H9 (cell line): ENCODE data around the gene METTL16. TPM values are rescaled to one million over a fixed set of nuclear protein-coding genes. Genes with fewer than 3 reads are reported as not detected.

Experiments used
- DNase-seq: peaks from one replicate; pipeline ENCODE4 v3.0.0-alpha.2; 2017
- H2AFZ ChIP-seq: one replicate; pipeline ENCODE4 v1.6.1; 2013; ENCODE audit warnings: mild to moderate bottlenecking, low read length, control low read depth, moderate library complexity
- H2AK5ac ChIP-seq: 2 replicates; pipeline ENCODE4 v1.6.1; 2013; ENCODE audit warnings: low read length, control low read depth, mixed read lengths; ENCODE audit not compliant: insufficient read length
- H2BK120ac ChIP-seq: one replicate; pipeline ENCODE4 v1.6.1; 2013; ENCODE audit warnings: low read depth, mild to moderate bottlenecking, low read length, control low read depth, inconsistent platforms; ENCODE audit not compliant: poor library complexity, severe bottlenecking
- H2BK12ac ChIP-seq: 2 replicates; pipeline ENCODE4 v1.6.1; 2013; ENCODE audit warnings: low read length, control low read depth, mixed read lengths, low read depth; ENCODE audit not compliant: insufficient read length
- H2BK15ac ChIP-seq: 2 replicates; pipeline ENCODE4 v1.6.1; 2013; ENCODE audit warnings: low read depth, low read length, control low read depth
- H2BK20ac ChIP-seq: one replicate; pipeline ENCODE4 v1.6.1; 2013; ENCODE audit warnings: low read depth, mild to moderate bottlenecking, low read length, control low read depth, inconsistent platforms; ENCODE audit not compliant: poor library complexity, severe bottlenecking
- H2BK5ac ChIP-seq: 2 replicates; pipeline ENCODE4 v1.6.1; 2013; ENCODE audit warnings: low read length, control low read depth, mixed read lengths; ENCODE audit not compliant: insufficient read length
- H3K14ac ChIP-seq: 2 replicates; pipeline ENCODE4 v1.6.1; 2013; ENCODE audit warnings: low read length, control low read depth; ENCODE audit not compliant: insufficient read depth
- H3K18ac ChIP-seq: 2 replicates; pipeline ENCODE4 v1.6.1; 2013; ENCODE audit warnings: low read depth, mild to moderate bottlenecking, mixed read lengths, low read length, control low read depth; ENCODE audit not compliant: insufficient read length
- H3K23ac ChIP-seq: 2 replicates; pipeline ENCODE4 v1.6.1; 2013; ENCODE audit warnings: low read length, control low read depth, mixed read lengths, low read depth; ENCODE audit not compliant: insufficient read length
- H3K23me2 ChIP-seq: 2 replicates; pipeline ENCODE4 v1.6.1; 2013; ENCODE audit warnings: low read depth, mild to moderate bottlenecking, mixed read lengths, low read length, control low read depth; ENCODE audit not compliant: insufficient read length, poor library complexity, severe bottlenecking
- H3K27ac ChIP-seq: 2 replicates; pipeline ENCODE4 v1.5.1; 2013; ENCODE audit warnings: low read length, control low read depth, mixed read lengths, low read depth; ENCODE audit not compliant: insufficient read length
- H3K27me3 ChIP-seq: 2 replicates; pipeline ENCODE4 v1.6.1; 2013; ENCODE audit warnings: low read length, control low read depth, inconsistent platforms; ENCODE audit not compliant: insufficient read depth
- H3K4ac ChIP-seq: 2 replicates; pipeline ENCODE4 v1.6.1; 2013; ENCODE audit warnings: low read depth, mild to moderate bottlenecking, control low read depth, inconsistent platforms, low read length, moderate library complexity
- H3K4me1 ChIP-seq: 2 replicates; pipeline ENCODE4 v1.6.1; 2013; ENCODE audit warnings: low read length, control low read depth, inconsistent platforms; ENCODE audit not compliant: insufficient read depth
- H3K4me2 ChIP-seq: 2 replicates; pipeline ENCODE4 v1.6.1; 2013; ENCODE audit warnings: low read length, control low read depth, mixed read lengths; ENCODE audit not compliant: insufficient read length, insufficient read depth
- H3K56ac ChIP-seq: 2 replicates; pipeline ENCODE4 v1.6.1; 2013; ENCODE audit warnings: low read depth, mild to moderate bottlenecking, mixed read lengths, low read length, control low read depth; ENCODE audit not compliant: insufficient read length
- H3K79me1 ChIP-seq: 2 replicates; pipeline ENCODE4 v1.6.1; 2013; ENCODE audit warnings: low read depth, mild to moderate bottlenecking, moderate library complexity, low read length, control low read depth, inconsistent platforms; ENCODE audit not compliant: insufficient read depth, poor library complexity, severe bottlenecking
- H3K79me2 ChIP-seq: 2 replicates; pipeline ENCODE4 v1.6.1; 2013; ENCODE audit warnings: low read length, control low read depth, inconsistent platforms; ENCODE audit not compliant: insufficient read depth
- H3K9ac ChIP-seq: 2 replicates; pipeline ENCODE4 v1.6.1; 2013; ENCODE audit warnings: low read length, control low read depth, mixed read lengths; ENCODE audit not compliant: insufficient read length; ENCODE audit errors: extremely low read depth
- H3K9me3 ChIP-seq: one replicate; pipeline ENCODE4 v1.6.1; 2013; ENCODE audit warnings: low read depth, low read length, inconsistent platforms; ENCODE audit not compliant: control insufficient read depth
- H3T11ph ChIP-seq: one replicate; pipeline ENCODE4 v1.6.1; 2013; ENCODE audit warnings: mild to moderate bottlenecking, low read length, control low read depth, inconsistent platforms
- H4K20me1 ChIP-seq: one replicate; pipeline ENCODE4 v1.6.1; 2013; ENCODE audit not compliant: control insufficient read depth, insufficient read length, insufficient read depth
- H4K5ac ChIP-seq: 2 replicates; pipeline ENCODE4 v1.6.1; 2013; ENCODE audit warnings: low read depth, mild to moderate bottlenecking, mixed read lengths, low read length, control low read depth; ENCODE audit not compliant: insufficient read length
- H4K8ac ChIP-seq: replicated peaks from 2 replicates; pipeline ENCODE4 v1.6.1; 2013; ENCODE audit warnings: low read length, control low read depth, mixed read lengths, low read depth; ENCODE audit not compliant: insufficient read length
- H4K91ac ChIP-seq: 2 replicates; pipeline ENCODE4 v1.6.1; 2013; ENCODE audit warnings: low read depth, mild to moderate bottlenecking, moderate library complexity, mixed read lengths, low read length, control low read depth; ENCODE audit not compliant: insufficient read length
- H3K27ac Mint-ChIP-seq, 3 experiments: 2 replicates in 2 of 3; 3 replicates in 1 of 3; pipeline ENCODE4 v1.8.0; 2020 to 2021; ENCODE audit warnings: mixed read lengths in 3 of 3, mild to moderate bottlenecking in 1 of 3, moderate library complexity in 1 of 3
- H3K27me3 Mint-ChIP-seq: 2 replicates; pipeline ENCODE4 v1.8.0; 2021; ENCODE audit warnings: low read depth, mild to moderate bottlenecking, moderate library complexity, mixed read lengths
- H3K36me3 Mint-ChIP-seq, 3 experiments: 2 replicates in 2 of 3; 3 replicates in 1 of 3; pipeline ENCODE4 v1.8.0; 2020 to 2021; ENCODE audit warnings: low read depth in 3 of 3, mixed read lengths in 3 of 3; ENCODE audit not compliant: insufficient read depth in 1 of 3
- H3K4me1 Mint-ChIP-seq, 2 experiments: 2 replicates each; pipeline ENCODE4 v1.8.0; 2020; ENCODE audit warnings: mixed read lengths in 2 of 2
- H3K4me3 Mint-ChIP-seq, 2 experiments: 2 replicates in 1 of 2; 3 replicates in 1 of 2; pipeline ENCODE4 v1.8.0; 2020 to 2021; ENCODE audit warnings: mild to moderate bottlenecking in 2 of 2, mixed read lengths in 2 of 2, moderate library complexity in 1 of 2
- H3K9me3 Mint-ChIP-seq, 2 experiments: 2 replicates in 1 of 2; 3 replicates in 1 of 2; pipeline ENCODE4 v1.8.0; 2020; ENCODE audit warnings: mild to moderate bottlenecking in 2 of 2, mixed read lengths in 2 of 2, moderate library complexity in 1 of 2
- WGBS: extraction: QIAGEN DNeasy Blood & Tissue Kit; methylation state at CpG from one replicate; pipeline ENCODE4 v1.1.7; 2013; ENCODE audit warnings: missing lambda C conversion rate, low lambda C conversion rate, mixed read lengths; ENCODE audit not compliant: insufficient read length; ENCODE audit errors: extremely low coverage; 5-methylcytosine and 5-hydroxymethylcytosine counted together
- total RNA-seq: library from RNA; stranded (reverse); gene quantifications from 2 replicates; pipeline ENCODE4 v1.2.1, GENCODE V29; 2021
- TF ChIP-seq, protein P1 (sequence below): fragments of 200-600 bp; sonication (generic); conservative IDR thresholded peaks from 3 replicates; pipeline ENCODE4 v1.8.0; 2021; ENCODE audit warnings: antibody characterized with exemption, mild to moderate bottlenecking

The METTL16 gene
- total RNA-seq, 1 experiment from 2014 or later, result 55.4 TPM

DNA sequence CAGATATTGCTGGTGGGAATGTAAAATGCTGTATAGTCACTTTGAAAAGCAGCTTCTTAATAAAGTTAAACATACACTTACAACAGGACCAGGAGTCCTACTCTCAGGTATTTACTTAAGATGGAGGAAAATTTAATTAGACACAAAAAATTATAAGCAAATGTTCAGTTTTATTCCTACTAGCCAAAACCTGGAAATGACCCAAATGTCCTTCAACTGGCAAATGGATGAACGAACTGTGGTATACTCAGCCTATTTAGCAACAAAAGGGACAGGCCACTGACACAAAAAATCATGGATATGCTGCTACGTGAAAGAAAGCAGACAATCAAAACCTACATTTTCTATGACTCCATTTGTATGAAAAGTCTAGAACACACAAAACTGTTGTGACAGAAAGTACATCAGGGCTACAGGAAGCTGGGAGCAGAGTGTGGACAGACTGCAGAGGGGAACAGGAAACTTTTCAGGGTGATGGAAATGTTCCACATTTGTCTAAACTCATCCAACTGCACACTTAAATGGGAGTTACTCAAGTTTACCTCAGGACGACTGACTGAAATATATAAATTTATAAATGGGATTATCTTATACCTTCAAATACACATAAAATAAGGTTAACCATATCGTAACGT is 61.6 kb downstream of the METTL16 start:
- H3K9ac ChIP-seq, result no peak overlapping the region
- no peaks in the 10 kb centered on the region for H4K20me1 ChIP-seq
- no peak overlapping the region for H3K18ac ChIP-seq
- no peaks in the 10 kb centered on the region for H3K4me1 ChIP-seq
- no peaks in the 10 kb centered on the region for H3K9me3 ChIP-seq
- no peak overlapping the region for H2AK5ac ChIP-seq
- no peaks in the 10 kb centered on the region for H3K27me3 ChIP-seq
- no peak overlapping the region for H2BK120ac ChIP-seq
- Mint-ChIP-seq H3K4me1 (peaks cover 17 to 23% of the 10 kb centered on the region in 2 experiments), H3K9me3 (peaks cover 9 to 12% of the 10 kb centered on the region in 2 experiments), H3K36me3 (peaks cover 24 to 33% (median 30%) of the 10 kb centered on the region in 3 experiments), H3K27ac (peak overlapping the region; percentile 27 to 78 (median 74); a peak in 6 of 7 replicates), H3K27me3 (no peaks in the 10 kb centered on the region), H3K4me3 (no peak overlapping the region)
- H4K91ac ChIP-seq, result no peak overlapping the region
- TF ChIP-seq, protein P1, sequence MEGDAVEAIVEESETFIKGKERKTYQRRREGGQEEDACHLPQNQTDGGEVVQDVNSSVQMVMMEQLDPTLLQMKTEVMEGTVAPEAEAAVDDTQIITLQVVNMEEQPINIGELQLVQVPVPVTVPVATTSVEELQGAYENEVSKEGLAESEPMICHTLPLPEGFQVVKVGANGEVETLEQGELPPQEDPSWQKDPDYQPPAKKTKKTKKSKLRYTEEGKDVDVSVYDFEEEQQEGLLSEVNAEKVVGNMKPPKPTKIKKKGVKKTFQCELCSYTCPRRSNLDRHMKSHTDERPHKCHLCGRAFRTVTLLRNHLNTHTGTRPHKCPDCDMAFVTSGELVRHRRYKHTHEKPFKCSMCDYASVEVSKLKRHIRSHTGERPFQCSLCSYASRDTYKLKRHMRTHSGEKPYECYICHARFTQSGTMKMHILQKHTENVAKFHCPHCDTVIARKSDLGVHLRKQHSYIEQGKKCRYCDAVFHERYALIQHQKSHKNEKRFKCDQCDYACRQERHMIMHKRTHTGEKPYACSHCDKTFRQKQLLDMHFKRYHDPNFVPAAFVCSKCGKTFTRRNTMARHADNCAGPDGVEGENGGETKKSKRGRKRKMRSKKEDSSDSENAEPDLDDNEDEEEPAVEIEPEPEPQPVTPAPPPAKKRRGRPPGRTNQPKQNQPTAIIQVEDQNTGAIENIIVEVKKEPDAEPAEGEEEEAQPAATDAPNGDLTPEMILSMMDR, result no peak
- H2BK5ac ChIP-seq, result no peak overlapping the region
- no peak overlapping the region for H2BK12ac ChIP-seq
- H3K56ac ChIP-seq, result no peak overlapping the region
- H4K5ac ChIP-seq, result no peak overlapping the region
- H2BK15ac ChIP-seq, result no peak overlapping the region
- WGBS, result no CpG with 5 or more reads among the region's 5 CpGs
- no peak overlapping the region for H2AFZ ChIP-seq
- no peak overlapping the region for H2BK20ac ChIP-seq
- H3K79me1 ChIP-seq, result no peaks in the 10 kb centered on the region
- no peak overlapping the region for H4K8ac ChIP-seq
- H3K27ac ChIP-seq, result no peak overlapping the region
- no peaks in the 10 kb centered on the region for H3K79me2 ChIP-seq
- H3K4me2 ChIP-seq, result no peak overlapping the region
- no peak overlapping the region for H3K23ac ChIP-seq
- no peak overlapping the region for H3T11ph ChIP-seq
- no peaks in the 10 kb centered on the region for H3K23me2 ChIP-seq
- H3K4ac ChIP-seq, result no peak overlapping the region
- DNase-seq, result no peak
- H3K14ac ChIP-seq, result no peak overlapping the region
